Retinal pigment epithelial cell (primary cell): ENCODE measurements around the gene SNRNP25.
"Not testable (repeated sequence)": the region's sequence is repeated elsewhere in the genome, so short reads cannot be mapped to it uniquely, and the experiment has no call there.

Experiments used
- DNase-seq: peaks from one replicate; pipeline ENCODE4 v3.0.0-alpha.2; 2010; ENCODE audit warnings: low read depth
- H3K4me3 ChIP-seq: 2 replicates; pipeline ENCODE4 v1.5.1; 2011; ENCODE audit warnings: mild to moderate bottlenecking, low read length, control low read depth, moderate library complexity
- TF ChIP-seq, protein P1 (sequence below): conservative IDR thresholded peaks from 2 replicates; pipeline ENCODE4 v1.5.1; 2011; ENCODE audit warnings: low read depth, low read length, control low read depth, inconsistent platforms

SNRNP25 gene

DNA sequence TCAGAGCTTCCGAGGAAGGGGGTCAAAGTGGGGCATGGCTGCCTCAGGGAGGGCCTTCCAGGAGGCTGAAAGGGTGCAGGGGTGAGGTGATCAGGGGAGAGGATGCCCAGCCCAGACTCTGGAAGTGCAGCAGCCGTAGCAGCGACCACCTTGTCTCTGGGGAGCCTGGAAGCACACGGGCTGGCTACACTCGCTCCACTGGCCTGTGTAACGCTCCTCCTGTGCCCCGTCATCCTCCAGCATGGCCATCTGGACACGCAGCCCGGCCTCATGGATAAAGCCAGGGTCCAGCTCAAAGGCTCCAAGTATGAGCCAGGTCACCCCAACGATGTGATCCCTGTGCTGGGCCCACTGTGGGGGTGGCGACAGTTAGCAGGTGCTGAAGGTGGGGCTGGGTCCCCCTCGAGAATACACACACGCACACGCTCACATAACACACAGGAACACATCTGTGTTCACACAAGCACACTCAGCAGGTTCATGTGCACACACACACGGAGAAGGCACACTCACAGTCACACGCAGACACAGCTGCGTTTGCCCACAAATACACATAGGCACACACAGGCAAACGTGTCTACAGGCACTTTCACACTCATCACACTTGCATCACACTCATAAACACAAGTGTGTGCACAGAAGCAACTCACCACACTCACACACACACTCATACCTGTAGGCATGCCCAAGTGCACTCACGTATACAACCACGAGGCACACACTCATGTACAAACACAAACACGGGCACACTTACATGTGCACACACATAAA lies 19.6 kb upstream of the SNRNP25 start:
- no peak for DNase-seq
- H3K4me3 ChIP-seq: no peak overlapping the region
- TF ChIP-seq, protein P1, sequence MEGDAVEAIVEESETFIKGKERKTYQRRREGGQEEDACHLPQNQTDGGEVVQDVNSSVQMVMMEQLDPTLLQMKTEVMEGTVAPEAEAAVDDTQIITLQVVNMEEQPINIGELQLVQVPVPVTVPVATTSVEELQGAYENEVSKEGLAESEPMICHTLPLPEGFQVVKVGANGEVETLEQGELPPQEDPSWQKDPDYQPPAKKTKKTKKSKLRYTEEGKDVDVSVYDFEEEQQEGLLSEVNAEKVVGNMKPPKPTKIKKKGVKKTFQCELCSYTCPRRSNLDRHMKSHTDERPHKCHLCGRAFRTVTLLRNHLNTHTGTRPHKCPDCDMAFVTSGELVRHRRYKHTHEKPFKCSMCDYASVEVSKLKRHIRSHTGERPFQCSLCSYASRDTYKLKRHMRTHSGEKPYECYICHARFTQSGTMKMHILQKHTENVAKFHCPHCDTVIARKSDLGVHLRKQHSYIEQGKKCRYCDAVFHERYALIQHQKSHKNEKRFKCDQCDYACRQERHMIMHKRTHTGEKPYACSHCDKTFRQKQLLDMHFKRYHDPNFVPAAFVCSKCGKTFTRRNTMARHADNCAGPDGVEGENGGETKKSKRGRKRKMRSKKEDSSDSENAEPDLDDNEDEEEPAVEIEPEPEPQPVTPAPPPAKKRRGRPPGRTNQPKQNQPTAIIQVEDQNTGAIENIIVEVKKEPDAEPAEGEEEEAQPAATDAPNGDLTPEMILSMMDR: no peak

DNA sequence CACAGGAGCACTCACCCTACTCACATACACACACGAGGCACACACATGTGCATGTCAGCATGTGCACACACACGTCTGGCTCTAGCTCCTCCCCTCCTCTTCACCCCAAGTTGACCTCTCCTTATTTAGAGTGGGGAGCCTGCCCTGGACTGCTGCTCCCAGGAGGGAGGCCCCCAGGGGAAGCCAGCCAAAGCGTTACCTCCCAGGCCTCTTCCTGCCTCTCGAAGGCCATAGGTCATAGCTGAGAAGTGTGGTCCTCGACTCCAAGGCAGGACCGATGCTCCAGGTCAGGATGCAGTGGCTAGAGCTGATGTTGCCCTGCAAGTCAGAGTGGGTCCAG lies 19.0 kb upstream of the SNRNP25 start:
- TF ChIP-seq, protein P1: no peak

DNA sequence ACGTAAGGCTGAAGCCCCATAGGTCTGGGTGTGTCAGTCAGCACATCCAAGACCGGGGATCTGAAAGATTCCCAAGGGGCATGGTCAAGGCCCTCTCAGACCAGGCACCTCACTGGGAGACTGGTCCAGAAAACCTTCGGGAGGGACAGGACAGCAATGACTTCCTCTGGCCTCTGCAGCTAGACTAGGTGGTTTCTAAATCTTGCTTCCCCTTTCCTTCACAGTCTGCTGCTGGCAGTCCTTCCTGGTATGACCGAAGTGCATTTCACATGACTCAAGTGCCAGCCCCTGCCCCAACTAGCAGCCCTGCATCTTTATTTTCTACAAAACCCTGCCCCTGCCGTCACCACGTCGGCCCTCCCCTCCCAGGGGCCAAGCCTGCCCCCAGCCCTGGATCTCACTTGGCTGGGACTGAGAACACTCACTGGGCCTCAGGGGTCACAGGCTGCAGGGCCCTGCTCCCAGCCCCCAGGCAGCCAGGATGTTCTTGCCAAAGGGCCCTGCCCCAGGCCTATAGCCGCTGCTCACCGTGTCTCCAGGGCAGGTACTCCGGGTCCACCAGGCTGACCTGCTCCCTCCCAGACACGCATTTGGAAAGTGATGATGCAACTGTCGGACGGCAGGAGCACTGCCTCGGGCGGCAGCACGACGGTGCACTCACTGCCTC lies 18.5 kb upstream of the SNRNP25 start:
- no peak overlapping the region for H3K4me3 ChIP-seq
- DNase-seq: no peak
- TF ChIP-seq, protein P1: no peak

More for the DNA sequence above, 19.0 kb upstream of the SNRNP25 start:
- H3K4me3 ChIP-seq: no peak overlapping the region
- no peak for DNase-seq

DNA sequence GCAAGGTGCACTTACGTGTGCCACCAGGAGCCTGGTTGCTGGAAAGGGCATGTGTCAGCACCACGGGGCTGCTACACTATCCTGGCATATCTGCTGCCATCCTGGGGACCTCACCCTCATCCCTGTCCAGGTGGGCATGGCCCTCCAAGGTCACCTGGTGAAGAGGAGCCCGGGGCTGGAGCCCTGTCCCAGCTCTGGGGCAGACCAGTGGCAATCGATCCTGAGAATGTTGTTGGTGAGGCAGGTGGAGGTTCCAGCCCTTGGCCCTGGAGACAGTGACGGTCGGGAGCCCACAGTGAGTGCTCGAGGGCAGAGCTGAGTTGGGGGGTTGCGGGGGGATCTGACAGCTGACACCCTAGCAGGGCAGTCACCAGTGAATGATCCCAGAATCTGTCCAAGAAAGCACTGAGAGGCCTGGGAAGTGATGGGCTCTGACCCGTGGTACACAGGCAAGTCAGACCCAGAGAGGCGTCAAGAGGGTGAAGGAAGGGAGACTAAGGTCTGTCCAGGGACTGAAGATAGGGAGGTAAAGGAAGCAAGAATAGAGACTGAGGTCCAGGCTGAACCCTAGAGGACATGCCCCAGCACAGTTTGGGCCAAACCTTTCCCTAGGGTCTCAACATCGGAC lies 17.8 kb upstream of the SNRNP25 start:
- no peak overlapping the region for H3K4me3 ChIP-seq
- TF ChIP-seq, protein P1: no peak
- DNase-seq: no peak

DNA sequence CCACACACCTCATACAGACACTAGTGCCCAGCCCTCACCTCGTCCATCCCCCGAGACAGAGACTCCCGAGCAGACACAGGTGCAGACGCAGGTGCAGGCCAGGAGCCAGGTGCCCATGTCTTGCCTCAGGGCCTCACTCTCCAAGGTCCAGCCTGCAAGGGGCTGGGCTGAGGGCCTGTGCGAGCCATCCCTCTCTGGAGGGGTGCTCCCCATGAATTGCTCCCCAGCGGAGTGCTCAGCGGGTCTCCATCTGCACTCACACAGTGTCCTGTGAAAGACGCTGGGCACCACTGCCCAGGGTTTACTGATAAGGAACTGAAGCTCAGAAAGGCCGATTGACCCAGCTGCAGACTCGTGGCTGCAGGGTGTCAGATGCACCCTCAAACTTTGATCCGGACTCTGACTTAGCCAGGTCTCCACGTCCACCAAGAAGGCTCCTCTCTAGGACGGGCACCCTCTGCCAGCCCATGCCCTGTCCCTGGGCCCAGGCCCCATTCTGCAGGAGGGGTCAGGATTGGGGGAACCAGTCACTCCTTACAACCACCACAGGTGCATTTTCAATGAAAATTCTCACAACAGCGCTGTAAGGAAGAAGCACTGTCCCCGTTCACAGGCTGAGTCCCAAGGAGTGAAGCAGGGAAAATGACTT lies 17.2 kb upstream of the SNRNP25 start:
- no peak for DNase-seq
- TF ChIP-seq, protein P1: no peak
- no peak overlapping the region for H3K4me3 ChIP-seq

DNA sequence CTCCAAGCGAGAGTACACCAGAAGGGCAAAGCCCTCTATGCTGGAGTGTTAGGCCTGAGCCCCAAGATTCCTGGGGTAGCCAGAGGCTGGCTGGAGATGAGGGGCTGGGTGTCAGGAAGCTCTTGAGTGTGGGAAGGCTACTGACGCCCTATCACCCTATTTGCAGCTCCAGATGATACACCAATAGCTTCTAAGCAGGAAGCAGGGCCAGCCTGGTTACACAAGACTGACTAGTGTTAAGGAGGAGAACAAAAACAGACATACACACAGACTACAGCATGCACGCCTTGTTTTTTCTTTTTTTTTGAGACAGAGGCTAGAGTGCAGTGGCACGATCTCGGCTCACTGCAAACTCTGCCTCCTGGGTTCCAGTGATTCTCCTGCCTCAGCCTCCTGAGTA lies 16.1 kb upstream of the SNRNP25 start:
- no peak for DNase-seq
- H3K4me3 ChIP-seq: no peak overlapping the region
- TF ChIP-seq, protein P1: no peak

DNA sequence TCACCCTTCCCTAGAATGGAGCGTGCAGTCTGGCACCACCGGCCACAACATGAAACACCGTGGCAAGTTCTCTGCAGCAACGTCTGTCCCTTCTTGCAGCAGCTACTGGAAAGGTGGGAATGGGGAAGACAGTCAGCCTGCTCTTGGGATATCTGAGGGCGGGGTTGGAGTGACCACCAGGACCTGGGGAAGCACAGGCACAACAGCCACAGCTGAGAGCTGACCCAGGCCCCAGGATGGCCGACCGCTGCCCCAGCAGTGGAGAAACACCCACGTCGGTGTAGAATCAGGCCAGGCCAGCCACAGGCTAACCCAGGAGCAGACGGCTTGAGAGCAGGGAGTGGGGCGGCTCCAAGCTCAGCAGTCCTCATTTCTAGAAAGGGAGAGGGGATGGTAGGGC lies 15.4 kb upstream of the SNRNP25 start:
- H3K4me3 ChIP-seq, DNase-seq: not testable (repeated sequence)
